AG10803 (cell line): ENCODE measurements around the gene DKKL1.
"Not testable (repeated sequence)": the region's sequence is repeated elsewhere in the genome, so short reads cannot be mapped to it uniquely, and the experiment has no call there.

Experiments
- DNase-seq: peaks from one replicate; pipeline ENCODE4 v3.0.0; 2010; ENCODE audit warnings: low read depth
- H3K4me3 ChIP-seq: 2 replicates; pipeline ENCODE4 v1.5.1; 2011; ENCODE audit warnings: mild to moderate bottlenecking, low read length, control low read depth
- CTCF ChIP-seq: conservative IDR thresholded peaks from 2 replicates; pipeline ENCODE4 v1.5.1; 2011; ENCODE audit warnings: mild to moderate bottlenecking, low read length, control low read depth, inconsistent platforms

The DKKL1 gene

GRCh38 chr19:49368711-49369358 lies 5.2 kb downstream of the DKKL1 start:
- DNase-seq = no peak
- no peak for TF ChIP-seq CTCF
- no peak overlapping the region for H3K4me3 ChIP-seq

- no peak for DNase-seq
- H3K4me3 ChIP-seq = no peak overlapping the region
- TF ChIP-seq CTCF = no peak
These were observed 7.5 kb downstream of the DKKL1 start for GRCh38 chr19:49371184-49371583.

- not testable (repeated sequence) for H3K4me3 ChIP-seq, DNase-seq
These were observed 9.5 kb downstream of the DKKL1 start for GRCh38 chr19:49373174-49373573.

- no peak overlapping the region for H3K4me3 ChIP-seq
- no peak for DNase-seq
- TF ChIP-seq CTCF = no peak
These were observed 11.2 kb downstream of the DKKL1 start for GRCh38 chr19:49374665-49375434.

- DNase-seq = no peak
- no peak overlapping the region for H3K4me3 ChIP-seq
- TF ChIP-seq CTCF = no peak
These were observed 14.8 kb downstream of the DKKL1 start for GRCh38 chr19:49378512-49378911.

- H3K4me3 ChIP-seq = no peak overlapping the region
- no peak for DNase-seq
- no peak for TF ChIP-seq CTCF
These were observed 16.7 kb downstream of the DKKL1 start for GRCh38 chr19:49380391-49380790.

GRCh38 chr19:49382639-49383038 lies 19.0 kb downstream of the DKKL1 start:
- no peak overlapping the region for H3K4me3 ChIP-seq
- no peak for TF ChIP-seq CTCF
- no peak for DNase-seq
